Keratinocyte (primary cell): ENCODE measurements around the gene PDZD2.

Experiments used
- CTCF ChIP-seq, 3 experiments: IDR thresholded peaks in 1 of 3; conservative IDR thresholded peaks in 1 of 3; optimal IDR thresholded peaks in 1 of 3; 2 replicates in 2 of 3; 3 replicates in 1 of 3; pipeline versions ENCODE3 to v1.5.1; 2011; ENCODE audit warnings: low read length in 3 of 3, mild to moderate bottlenecking in 3 of 3, moderate library complexity in 2 of 3, control low read depth in 1 of 3, inconsistent platforms in 1 of 3; ENCODE audit not compliant: insufficient read depth in 2 of 3; ENCODE audit errors: extremely low read depth in 1 of 3
- EZH2 ChIP-seq: IDR thresholded peaks from one replicate; pipeline ENCODE4 v1.6.1; 2012; ENCODE audit warnings: inconsistent platforms, mild to moderate bottlenecking, low read length, moderate library complexity

GRCh38 chr5:32126691-32127090, 487.8 kb downstream of the PDZD2 start:
- TF ChIP-seq CTCF (optimal IDR thresholded peaks at IDR 0.05 in 1 of 3, IDR thresholded peaks at IDR 0.05 in 1 of 3, conservative IDR thresholded peaks at IDR 0.05 in 1 of 3; ENCODE audit: extremely low read depth in 1 of 3, insufficient read depth in 2 of 3, low read length in 3 of 3) = no peak
- TF ChIP-seq EZH2 = no peak
